Heart left ventricle (tissue), 13 donors: ENCODE data around the gene UNC5C.

Source experiments
- POLR2A ChIP-seq, 2 donors: fragments of 450-650 bp; IDR thresholded peaks; one replicate each; pipeline ENCODE4 v1.6.1; 2017; ENCODE audit warnings: antibody characterized with exemption in 2 of 2, mild to moderate bottlenecking in 2 of 2, moderate library complexity in 2 of 2
- TF ChIP-seq, protein P1 (sequence below), 12 donors: fragments of 200-600 bp; sonication (generic) in 4 of 12; IDR thresholded peaks; one replicate each; pipeline versions ENCODE4 v1.5.0 to v1.8.0; 2018 to 2022; ENCODE audit warnings: antibody characterized with exemption in 12 of 12, mild to moderate bottlenecking in 5 of 12
- donor health status: ischemic (EF 13 %, LVEDD 7.1; RV severe dilation, severe dysfunction).
- donor health status: DM: no; HTN: yes; CAD: no.
- donor health status: DM: no; HTN: no; CAD: no.
- donor health status: ischemic (EF 25% LVEDD 6.9; RV normal size, moderate dysfunction).
- donor health status: ischemic (EF 25% LVEDD 5.7; RV mildly dilated, moderate dysfunction).
- donor health status: ischemic (EF 35%, LVEDD 5.7; RV mildly dilated, moderate dysfunction).
- donor health status: nonischemic (EF 11% LVEDD 7.7; RV severe dilation, severe dysfunction).
- donor health status: DM: yes; HTN: yes; CAD: no.
- donor health status: PGD.
- donor health status: ischemic (EF 29% LVEDD 5.4; RV normal size, mild dysfunction).
- donor health status: nonischemic (EF 23%, LVEDD 6.1; RV moderate dilation, normal function).

- TF ChIP-seq, protein P1, sequence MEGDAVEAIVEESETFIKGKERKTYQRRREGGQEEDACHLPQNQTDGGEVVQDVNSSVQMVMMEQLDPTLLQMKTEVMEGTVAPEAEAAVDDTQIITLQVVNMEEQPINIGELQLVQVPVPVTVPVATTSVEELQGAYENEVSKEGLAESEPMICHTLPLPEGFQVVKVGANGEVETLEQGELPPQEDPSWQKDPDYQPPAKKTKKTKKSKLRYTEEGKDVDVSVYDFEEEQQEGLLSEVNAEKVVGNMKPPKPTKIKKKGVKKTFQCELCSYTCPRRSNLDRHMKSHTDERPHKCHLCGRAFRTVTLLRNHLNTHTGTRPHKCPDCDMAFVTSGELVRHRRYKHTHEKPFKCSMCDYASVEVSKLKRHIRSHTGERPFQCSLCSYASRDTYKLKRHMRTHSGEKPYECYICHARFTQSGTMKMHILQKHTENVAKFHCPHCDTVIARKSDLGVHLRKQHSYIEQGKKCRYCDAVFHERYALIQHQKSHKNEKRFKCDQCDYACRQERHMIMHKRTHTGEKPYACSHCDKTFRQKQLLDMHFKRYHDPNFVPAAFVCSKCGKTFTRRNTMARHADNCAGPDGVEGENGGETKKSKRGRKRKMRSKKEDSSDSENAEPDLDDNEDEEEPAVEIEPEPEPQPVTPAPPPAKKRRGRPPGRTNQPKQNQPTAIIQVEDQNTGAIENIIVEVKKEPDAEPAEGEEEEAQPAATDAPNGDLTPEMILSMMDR (IDR thresholded peaks at IDR 0.05): peak in 11 of 12 donors; percentile 24 to 56 (median 41)
- TF ChIP-seq POLR2A (IDR thresholded peaks at IDR 0.05): no peak
Measured at GRCh38 chr4:95124906-95125504, 423.8 kb downstream of the UNC5C start.
